ENCODE measurements around the gene SH2D2A. TPM values are rescaled to one million over a fixed set of nuclear protein-coding genes. Genes with fewer than 3 reads are reported as not detected.

The SH2D2A gene
- 0.32 TPM in 1 of 2 replicates, not detected in the other for total RNA-seq (2014; rRNA removed; shearing (Covaris generic))
- polyA plus RNA-seq (2015; cell fraction: cytosol; rRNA removed): 1.2 and 3.7 TPM in 2 replicates
- polyA plus RNA-seq (2015; cell fraction: nucleus; rRNA removed): 0.95 TPM in 1 of 2 replicates, not detected in the other

- DNase-seq (ENCODE audit: low read depth, low spot score): no peak
- in situ Hi-C loops (cut with HindIII; ENCODE audit: low pct_unique_long_range_greater_than_20kb, low sequenced_read_pairs): no loop called here
Observed at GRCh38 chr1:156816561-156817328, at the start of gene SH2D2A. SH2D2A (minus strand) TSS chr1:156816848; CDS start chr1:156816708, 140 bp downstream.

GRCh38 chr1:156865865-156866248, 49.2 kb upstream of the SH2D2A start:
- in situ Hi-C loops (cut with HindIII; ENCODE audit: low pct_unique_long_range_greater_than_20kb, low sequenced_read_pairs): no loop called here
- DNase-seq (ENCODE audit: low read depth, low spot score): no peak

- DNase-seq (ENCODE audit: low read depth, low spot score): no peak
- in situ Hi-C loops (cut with HindIII; ENCODE audit: low pct_unique_long_range_greater_than_20kb, low sequenced_read_pairs): no loop called here
Observed at GRCh38 chr1:156865258-156865657, 48.6 kb upstream of the SH2D2A start.

GRCh38 chr1:156864796-156865195, 48.1 kb upstream of the SH2D2A start:
- no peak for DNase-seq (ENCODE audit: low read depth, low spot score)
- in situ Hi-C loops (cut with HindIII; ENCODE audit: low pct_unique_long_range_greater_than_20kb, low sequenced_read_pairs): no loop called here

- in situ Hi-C loops (cut with HindIII; ENCODE audit: low pct_unique_long_range_greater_than_20kb, low sequenced_read_pairs): no loop called here
- no peak for DNase-seq (ENCODE audit: low read depth, low spot score)
Observed at GRCh38 chr1:156863631-156864030, 47.0 kb upstream of the SH2D2A start.

GRCh38 chr1:156862997-156863599, 46.5 kb upstream of the SH2D2A start:
- in situ Hi-C loops (cut with HindIII; ENCODE audit: low pct_unique_long_range_greater_than_20kb, low sequenced_read_pairs): no loop called here
- no peak for DNase-seq (ENCODE audit: low read depth, low spot score)

GRCh38 chr1:156862584-156862983, 45.9 kb upstream of the SH2D2A start:
- no peak for DNase-seq (ENCODE audit: low read depth, low spot score)
- in situ Hi-C loops (cut with HindIII; ENCODE audit: low pct_unique_long_range_greater_than_20kb, low sequenced_read_pairs): no loop called here

- in situ Hi-C loops (cut with HindIII; ENCODE audit: low pct_unique_long_range_greater_than_20kb, low sequenced_read_pairs): no loop called here
- DNase-seq (ENCODE audit: low read depth, low spot score): peak; percentile 18
Observed at GRCh38 chr1:156860628-156861423, 44.2 kb upstream of the SH2D2A start, which contains the start of gene NTRK1. NTRK1 (plus strand) TSS chr1:156860865; CDS start chr1:156860935, 70 bp downstream.

- in situ Hi-C loops (cut with HindIII; ENCODE audit: low pct_unique_long_range_greater_than_20kb, low sequenced_read_pairs): no loop called here
- peak; percentile 46 for DNase-seq (ENCODE audit: low read depth, low spot score)
Observed at GRCh38 chr1:156860113-156860627, 43.5 kb upstream of the SH2D2A start.

GRCh38 chr1:156859523-156860112, 43.0 kb upstream of the SH2D2A start:
- no peak for DNase-seq (ENCODE audit: low read depth, low spot score)

GRCh38 chr1:156858959-156859522, 42.4 kb upstream of the SH2D2A start, which contains the start of gene INSRR:
INSRR (minus strand) TSS chr1:156859117; CDS start chr1:156858621, 496 bp downstream.
- in situ Hi-C loops (cut with HindIII; ENCODE audit: low pct_unique_long_range_greater_than_20kb, low sequenced_read_pairs): no loop called here

More at GRCh38 chr1:156859523-156860112, 43.0 kb upstream of the SH2D2A start:
- in situ Hi-C loops (cut with HindIII; ENCODE audit: low pct_unique_long_range_greater_than_20kb, low sequenced_read_pairs): no loop called here

GRCh38 chr1:156858555-156858956, 41.9 kb upstream of the SH2D2A start:
- in situ Hi-C loops (cut with HindIII; ENCODE audit: low pct_unique_long_range_greater_than_20kb, low sequenced_read_pairs): no loop called here
- DNase-seq (ENCODE audit: low read depth, low spot score): no peak

More at GRCh38 chr1:156858959-156859522, 42.4 kb upstream of the SH2D2A start, which contains the start of gene INSRR:
- no peak for DNase-seq (ENCODE audit: low read depth, low spot score)

GRCh38 chr1:156857532-156857931, 40.9 kb upstream of the SH2D2A start:
- no peak for DNase-seq (ENCODE audit: low read depth, low spot score)
- in situ Hi-C loops (cut with HindIII; ENCODE audit: low pct_unique_long_range_greater_than_20kb, low sequenced_read_pairs): no loop called here

- DNase-seq (ENCODE audit: low read depth, low spot score): no peak
- in situ Hi-C loops (cut with HindIII; ENCODE audit: low pct_unique_long_range_greater_than_20kb, low sequenced_read_pairs): no loop called here
Observed at GRCh38 chr1:156856282-156856785, 39.7 kb upstream of the SH2D2A start.

GRCh38 chr1:156854634-156855033, 38.0 kb upstream of the SH2D2A start:
- no peak for DNase-seq (ENCODE audit: low read depth, low spot score)
- in situ Hi-C loops (cut with HindIII; ENCODE audit: low pct_unique_long_range_greater_than_20kb, low sequenced_read_pairs): no loop called here

GRCh38 chr1:156853761-156854160, 37.1 kb upstream of the SH2D2A start:
- no peak for DNase-seq (ENCODE audit: low read depth, low spot score)
- in situ Hi-C loops (cut with HindIII; ENCODE audit: low pct_unique_long_range_greater_than_20kb, low sequenced_read_pairs): no loop called here

GRCh38 chr1:156852418-156852874, 35.8 kb upstream of the SH2D2A start:
- DNase-seq (ENCODE audit: low read depth, low spot score): no peak
- in situ Hi-C loops (cut with HindIII; ENCODE audit: low pct_unique_long_range_greater_than_20kb, low sequenced_read_pairs): no loop called here
